GM23338 (cell line): ENCODE results near the gene TMEM51. TPM values are rescaled to one million over a fixed set of nuclear protein-coding genes. Genes with fewer than 3 reads are reported as not detected.

ENCODE experiments used
- ATAC-seq: fragments of 200-7000 bp; cut with Tn5 transposase; 3 replicates; pipeline ENCODE4 v1.9.1; 2020
- DNase-seq: peaks from one replicate; pipeline ENCODE4 v3.0.0-alpha.2; 2015; ENCODE audit warnings: low spot score
- H2AFZ ChIP-seq: fragments of 200-600 bp; sonication (generic); 2 replicates; pipeline ENCODE4 v1.8.0; 2016; ENCODE audit warnings: antibody characterized with exemption, mild to moderate bottlenecking, moderate library complexity
- H3F3A ChIP-seq: fragments of 200-600 bp; sonication (generic); replicated peaks from 2 replicates; pipeline ENCODE4 v1.8.0; 2017; ENCODE audit warnings: antibody characterized with exemption, mixed run types, low read depth
- H3K27ac ChIP-seq: fragments of 200-600 bp; sonication (generic); 2 replicates; pipeline ENCODE4 v1.6.1; 2016; ENCODE audit warnings: low read depth
- H3K27me3 ChIP-seq: fragments of 200-600 bp; sonication (generic); 2 replicates; pipeline ENCODE4 v1.8.0; 2016; ENCODE audit warnings: mild to moderate bottlenecking, mixed run types, moderate library complexity; ENCODE audit not compliant: insufficient read depth
- H3K36me3 ChIP-seq: fragments of 200-600 bp; sonication (generic); 2 replicates; pipeline ENCODE4 v1.8.0; 2016; ENCODE audit warnings: mild to moderate bottlenecking; ENCODE audit not compliant: insufficient read depth
- H3K4me1 ChIP-seq: fragments of 200-600 bp; sonication (generic); 2 replicates; pipeline ENCODE4 v1.8.0; 2016; ENCODE audit warnings: mild to moderate bottlenecking, moderate library complexity; ENCODE audit not compliant: insufficient read depth
- H3K4me2 ChIP-seq: fragments of 200-600 bp; sonication (generic); 2 replicates; pipeline ENCODE4 v1.7.1; 2017; ENCODE audit warnings: mixed run types
- H3K4me3 ChIP-seq: fragments of 200-600 bp; sonication (generic); 2 replicates; pipeline ENCODE4 v1.6.1; 2016; ENCODE audit warnings: mixed run types
- H3K79me2 ChIP-seq: fragments of 200-600 bp; sonication (generic); replicated peaks from 2 replicates; pipeline ENCODE4 v1.8.0; 2017; ENCODE audit warnings: mild to moderate bottlenecking; ENCODE audit not compliant: insufficient read depth
- H3K9me2 ChIP-seq: fragments of 200-600 bp; sonication (generic); 2 replicates; pipeline ENCODE4 v1.8.0; 2017; ENCODE audit not compliant: insufficient read depth
- H4K20me1 ChIP-seq: fragments of 200-600 bp; sonication (generic); replicated peaks from 2 replicates; pipeline ENCODE4 v1.8.0; 2017; ENCODE audit warnings: mild to moderate bottlenecking; ENCODE audit not compliant: insufficient read depth
- H3K27ac Mint-ChIP-seq: 2 replicates; pipeline ENCODE4 v1.8.0; 2020; ENCODE audit warnings: inconsistent platforms, mild to moderate bottlenecking, moderate library complexity, mixed read lengths
- H3K27me3 Mint-ChIP-seq: 3 replicates; pipeline ENCODE4 v1.8.0; 2022; ENCODE audit warnings: low read depth, mild to moderate bottlenecking, moderate library complexity, mixed read lengths, inconsistent platforms; ENCODE audit not compliant: insufficient read depth, poor library complexity
- H3K36me3 Mint-ChIP-seq: 3 replicates; pipeline ENCODE4 v1.8.0; 2021; ENCODE audit warnings: low read depth, mild to moderate bottlenecking, inconsistent platforms, moderate library complexity, mixed read lengths
- H3K4me1 Mint-ChIP-seq: 3 replicates; pipeline ENCODE4 v1.8.0; 2020; ENCODE audit warnings: mild to moderate bottlenecking, inconsistent platforms, mixed read lengths
- H3K4me3 Mint-ChIP-seq: 3 replicates; pipeline ENCODE4 v1.8.0; 2021; ENCODE audit warnings: moderate library complexity, mild to moderate bottlenecking, inconsistent platforms, mixed read lengths
- H3K9me3 Mint-ChIP-seq: 3 replicates; pipeline ENCODE4 v1.8.0; 2020; ENCODE audit warnings: moderate library complexity, mild to moderate bottlenecking, inconsistent platforms, mixed read lengths
- CREB1 ChIP-seq: fragments of 250-450 bp; sonication (Bioruptor Pico); IDR thresholded peaks from 2 replicates; pipeline ENCODE4 v1.5.0; 2020; ENCODE audit warnings: low read depth, mild to moderate bottlenecking, moderate library complexity
- CTCF ChIP-seq, 2 experiments: fragments of 200-600 bp in 1 of 2; sonication (generic) in 1 of 2; conservative IDR thresholded peaks; 2 replicates each; pipeline versions ENCODE4 v1.5.1 to v1.6.1; 2016 to 2017; ENCODE audit warnings: antibody characterized with exemption in 2 of 2, low read depth in 2 of 2, mild to moderate bottlenecking in 2 of 2, moderate library complexity in 1 of 2
- EZH2 ChIP-seq: fragments of 200-600 bp; sonication (generic); IDR thresholded peaks from one replicate; pipeline ENCODE4 v1.8.0; 2017; ENCODE audit warnings: antibody characterized with exemption, mild to moderate bottlenecking, low read depth; ENCODE audit not compliant: unreplicated experiment
- EZH2phosphoT487 ChIP-seq: fragments of 200-600 bp; sonication (generic); IDR thresholded peaks from one replicate; pipeline ENCODE4 v1.8.1; 2018; ENCODE audit warnings: antibody characterized with exemption; ENCODE audit not compliant: unreplicated experiment
- NANOG ChIP-seq: IDR thresholded peaks from 2 replicates; pipeline ENCODE4 v1.6.1; 2016; ENCODE audit warnings: antibody characterized with exemption, borderline replicate concordance
- POLR2AphosphoS5 ChIP-seq: IDR thresholded peaks from 2 replicates; pipeline ENCODE4 v1.6.1; 2016; ENCODE audit warnings: antibody characterized with exemption, low read depth
- STAT1 ChIP-seq: IDR thresholded peaks from one replicate; pipeline ENCODE4 v1.6.1; 2016; ENCODE audit warnings: antibody characterized with exemption; ENCODE audit not compliant: unreplicated experiment
- ZNF114 ChIP-seq: fragments of 250-450 bp; sonication (Bioruptor Pico); IDR thresholded peaks from 2 replicates; pipeline ENCODE4 v1.5.0; 2020; ENCODE audit warnings: mild to moderate bottlenecking, moderate library complexity
- ZNF331 ChIP-seq: fragments of 250-450 bp; sonication (Bioruptor Pico); IDR thresholded peaks from 2 replicates; pipeline ENCODE4 v1.5.0; 2020; ENCODE audit warnings: low read depth, mild to moderate bottlenecking, moderate library complexity
- polyA plus RNA-seq: library from polyadenylated mRNA; unstranded; fragments of >200 nt; fragmentation: Nextera tagmentation; extraction: Ambion mirVana; gene quantifications from 2 replicates; pipeline ENCODE4 v1.2.1, GENCODE V29; 2016
- total RNA-seq: library from RNA; depleted of rRNA; stranded (reverse); fragments of >200 nt; shearing (Covaris generic); gene quantifications from 2 replicates; pipeline ENCODE4 v1.2.3, GENCODE V29; 2014
- TF ChIP-seq, protein P1 (sequence below): IDR thresholded peaks from 2 replicates; pipeline ENCODE4 v1.6.1; 2016; ENCODE audit warnings: antibody characterized with exemption
- TF ChIP-seq, protein P2 (sequence below): IDR thresholded peaks from one replicate; pipeline ENCODE4 v1.6.1; 2018; ENCODE audit warnings: antibody characterized with exemption; ENCODE audit not compliant: unreplicated experiment
- TF ChIP-seq, protein P3 (sequence below): fragments of 250-450 bp; sonication (Bioruptor Pico); IDR thresholded peaks from 2 replicates; pipeline ENCODE4 v1.5.0; 2020; ENCODE audit warnings: mild to moderate bottlenecking, moderate library complexity

Gene TMEM51
- total and polyA plus RNA-seq, 2 experiments from 2014 or later: 4.0 to 5.2 TPM

- TF ChIP-seq EZH2phosphoT487 (no peak), CREB1 (no peak), CTCF (conservative IDR thresholded peaks at IDR 0.05; ENCODE audit: low read depth in 2 of 2) (no peak), EZH2 (no peak), ZNF331 (CRISPR knock-in tag) (no peak), NANOG (no peak), POLR2AphosphoS5 (no peak), STAT1 (no peak), ZNF114 (CRISPR knock-in tag) (no peak)
- TF ChIP-seq, protein P1, sequence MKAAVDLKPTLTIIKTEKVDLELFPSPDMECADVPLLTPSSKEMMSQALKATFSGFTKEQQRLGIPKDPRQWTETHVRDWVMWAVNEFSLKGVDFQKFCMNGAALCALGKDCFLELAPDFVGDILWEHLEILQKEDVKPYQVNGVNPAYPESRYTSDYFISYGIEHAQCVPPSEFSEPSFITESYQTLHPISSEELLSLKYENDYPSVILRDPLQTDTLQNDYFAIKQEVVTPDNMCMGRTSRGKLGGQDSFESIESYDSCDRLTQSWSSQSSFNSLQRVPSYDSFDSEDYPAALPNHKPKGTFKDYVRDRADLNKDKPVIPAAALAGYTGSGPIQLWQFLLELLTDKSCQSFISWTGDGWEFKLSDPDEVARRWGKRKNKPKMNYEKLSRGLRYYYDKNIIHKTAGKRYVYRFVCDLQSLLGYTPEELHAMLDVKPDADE: no peak
- TF ChIP-seq, protein P2, sequence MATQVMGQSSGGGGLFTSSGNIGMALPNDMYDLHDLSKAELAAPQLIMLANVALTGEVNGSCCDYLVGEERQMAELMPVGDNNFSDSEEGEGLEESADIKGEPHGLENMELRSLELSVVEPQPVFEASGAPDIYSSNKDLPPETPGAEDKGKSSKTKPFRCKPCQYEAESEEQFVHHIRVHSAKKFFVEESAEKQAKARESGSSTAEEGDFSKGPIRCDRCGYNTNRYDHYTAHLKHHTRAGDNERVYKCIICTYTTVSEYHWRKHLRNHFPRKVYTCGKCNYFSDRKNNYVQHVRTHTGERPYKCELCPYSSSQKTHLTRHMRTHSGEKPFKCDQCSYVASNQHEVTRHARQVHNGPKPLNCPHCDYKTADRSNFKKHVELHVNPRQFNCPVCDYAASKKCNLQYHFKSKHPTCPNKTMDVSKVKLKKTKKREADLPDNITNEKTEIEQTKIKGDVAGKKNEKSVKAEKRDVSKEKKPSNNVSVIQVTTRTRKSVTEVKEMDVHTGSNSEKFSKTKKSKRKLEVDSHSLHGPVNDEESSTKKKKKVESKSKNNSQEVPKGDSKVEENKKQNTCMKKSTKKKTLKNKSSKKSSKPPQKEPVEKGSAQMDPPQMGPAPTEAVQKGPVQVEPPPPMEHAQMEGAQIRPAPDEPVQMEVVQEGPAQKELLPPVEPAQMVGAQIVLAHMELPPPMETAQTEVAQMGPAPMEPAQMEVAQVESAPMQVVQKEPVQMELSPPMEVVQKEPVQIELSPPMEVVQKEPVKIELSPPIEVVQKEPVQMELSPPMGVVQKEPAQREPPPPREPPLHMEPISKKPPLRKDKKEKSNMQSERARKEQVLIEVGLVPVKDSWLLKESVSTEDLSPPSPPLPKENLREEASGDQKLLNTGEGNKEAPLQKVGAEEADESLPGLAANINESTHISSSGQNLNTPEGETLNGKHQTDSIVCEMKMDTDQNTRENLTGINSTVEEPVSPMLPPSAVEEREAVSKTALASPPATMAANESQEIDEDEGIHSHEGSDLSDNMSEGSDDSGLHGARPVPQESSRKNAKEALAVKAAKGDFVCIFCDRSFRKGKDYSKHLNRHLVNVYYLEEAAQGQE: no peak
- TF ChIP-seq, protein P3, sequence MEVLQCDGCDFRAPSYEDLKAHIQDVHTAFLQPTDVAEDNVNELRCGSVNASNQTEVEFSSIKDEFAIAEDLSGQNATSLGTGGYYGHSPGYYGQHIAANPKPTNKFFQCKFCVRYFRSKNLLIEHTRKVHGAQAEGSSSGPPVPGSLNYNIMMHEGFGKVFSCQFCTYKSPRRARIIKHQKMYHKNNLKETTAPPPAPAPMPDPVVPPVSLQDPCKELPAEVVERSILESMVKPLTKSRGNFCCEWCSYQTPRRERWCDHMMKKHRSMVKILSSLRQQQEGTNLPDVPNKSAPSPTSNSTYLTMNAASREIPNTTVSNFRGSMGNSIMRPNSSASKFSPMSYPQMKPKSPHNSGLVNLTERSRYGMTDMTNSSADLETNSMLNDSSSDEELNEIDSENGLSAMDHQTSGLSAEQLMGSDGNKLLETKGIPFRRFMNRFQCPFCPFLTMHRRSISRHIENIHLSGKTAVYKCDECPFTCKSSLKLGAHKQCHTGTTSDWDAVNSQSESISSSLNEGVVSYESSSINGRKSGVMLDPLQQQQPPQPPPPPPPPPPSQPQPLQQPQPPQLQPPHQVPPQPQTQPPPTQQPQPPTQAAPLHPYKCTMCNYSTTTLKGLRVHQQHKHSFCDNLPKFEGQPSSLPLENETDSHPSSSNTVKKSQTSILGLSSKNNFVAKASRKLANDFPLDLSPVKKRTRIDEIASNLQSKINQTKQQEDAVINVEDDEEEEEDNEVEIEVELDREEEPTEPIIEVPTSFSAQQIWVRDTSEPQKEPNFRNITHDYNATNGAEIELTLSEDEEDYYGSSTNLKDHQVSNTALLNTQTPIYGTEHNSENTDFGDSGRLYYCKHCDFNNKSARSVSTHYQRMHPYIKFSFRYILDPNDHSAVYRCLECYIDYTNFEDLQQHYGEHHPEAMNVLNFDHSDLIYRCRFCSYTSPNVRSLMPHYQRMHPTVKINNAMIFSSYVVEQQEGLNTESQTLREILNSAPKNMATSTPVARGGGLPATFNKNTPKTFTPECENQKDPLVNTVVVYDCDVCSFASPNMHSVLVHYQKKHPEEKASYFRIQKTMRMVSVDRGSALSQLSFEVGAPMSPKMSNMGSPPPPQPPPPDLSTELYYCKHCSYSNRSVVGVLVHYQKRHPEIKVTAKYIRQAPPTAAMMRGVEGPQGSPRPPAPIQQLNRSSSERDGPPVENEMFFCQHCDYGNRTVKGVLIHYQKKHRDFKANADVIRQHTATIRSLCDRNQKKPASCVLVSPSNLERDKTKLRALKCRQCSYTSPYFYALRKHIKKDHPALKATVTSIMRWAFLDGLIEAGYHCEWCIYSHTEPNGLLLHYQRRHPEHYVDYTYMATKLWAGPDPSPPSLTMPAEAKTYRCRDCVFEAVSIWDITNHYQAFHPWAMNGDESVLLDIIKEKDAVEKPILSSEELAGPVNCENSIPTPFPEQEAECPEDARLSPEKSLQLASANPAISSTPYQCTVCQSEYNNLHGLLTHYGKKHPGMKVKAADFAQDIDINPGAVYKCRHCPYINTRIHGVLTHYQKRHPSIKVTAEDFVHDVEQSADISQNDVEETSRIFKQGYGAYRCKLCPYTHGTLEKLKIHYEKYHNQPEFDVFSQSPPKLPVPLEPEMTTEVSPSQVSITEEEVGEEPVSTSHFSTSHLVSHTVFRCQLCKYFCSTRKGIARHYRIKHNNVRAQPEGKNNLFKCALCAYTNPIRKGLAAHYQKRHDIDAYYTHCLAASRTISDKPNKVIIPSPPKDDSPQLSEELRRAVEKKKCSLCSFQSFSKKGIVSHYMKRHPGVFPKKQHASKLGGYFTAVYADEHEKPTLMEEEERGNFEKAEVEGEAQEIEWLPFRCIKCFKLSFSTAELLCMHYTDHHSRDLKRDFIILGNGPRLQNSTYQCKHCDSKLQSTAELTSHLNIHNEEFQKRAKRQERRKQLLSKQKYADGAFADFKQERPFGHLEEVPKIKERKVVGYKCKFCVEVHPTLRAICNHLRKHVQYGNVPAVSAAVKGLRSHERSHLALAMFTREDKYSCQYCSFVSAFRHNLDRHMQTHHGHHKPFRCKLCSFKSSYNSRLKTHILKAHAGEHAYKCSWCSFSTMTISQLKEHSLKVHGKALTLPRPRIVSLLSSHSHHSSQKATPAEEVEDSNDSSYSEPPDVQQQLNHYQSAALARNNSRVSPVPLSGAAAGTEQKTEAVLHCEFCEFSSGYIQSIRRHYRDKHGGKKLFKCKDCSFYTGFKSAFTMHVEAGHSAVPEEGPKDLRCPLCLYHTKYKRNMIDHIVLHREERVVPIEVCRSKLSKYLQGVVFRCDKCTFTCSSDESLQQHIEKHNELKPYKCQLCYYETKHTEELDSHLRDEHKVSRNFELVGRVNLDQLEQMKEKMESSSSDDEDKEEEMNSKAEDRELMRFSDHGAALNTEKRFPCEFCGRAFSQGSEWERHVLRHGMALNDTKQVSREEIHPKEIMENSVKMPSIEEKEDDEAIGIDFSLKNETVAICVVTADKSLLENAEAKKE (CRISPR knock-in tag): no peak
- Histone ChIP-seq H3K27ac (no peak overlapping the region), H3K9me2 (no peaks in the 10 kb centered on the region), H3K79me2 (no peaks in the 10 kb centered on the region; the same call in 1 of the 2 replicates), H3K27me3 (no peaks in the 10 kb centered on the region), H4K20me1 (no peaks in the 10 kb centered on the region), H3K4me1 (peaks cover 22% of the 10 kb centered on the region), H3F3A (no peaks in the 10 kb centered on the region; the same call in 1 of the 2 replicates), H2AFZ (no peak overlapping the region), H3K4me3 (no peak overlapping the region), H3K36me3 (no peaks in the 10 kb centered on the region), H3K4me2 (no peak overlapping the region)
- Mint-ChIP-seq H3K4me3 (no peak overlapping the region), H3K27me3 (peaks cover 13% of the 10 kb centered on the region), H3K9me3 (no peaks in the 10 kb centered on the region), H3K27ac (no peak overlapping the region; the same call in 1 of the 2 replicates), H3K4me1 (peaks cover 61% of the 10 kb centered on the region), H3K36me3 (no peaks in the 10 kb centered on the region)
- DNase-seq (no peak), ATAC-seq (no peak)
Measured at GRCh38 chr1:15201849-15202551, 48.5 kb downstream of the TMEM51 start.
